LNCAP (cell line): Measurements from ENCODE around the gene GCHFR.

Source experiments
- CTCF ChIP-seq: fragments of 450-650 bp; IDR thresholded peaks from 2 replicates; pipeline ENCODE4 v1.5.1; 2017; ENCODE audit warnings: mild to moderate bottlenecking

Gene GCHFR

GRCh38 chr15:40746916-40747418 lies 16.9 kb upstream of the GCHFR start:
- no peak for TF ChIP-seq CTCF

- TF ChIP-seq CTCF: no peak
Measured at GRCh38 chr15:40747685-40748631, 15.9 kb upstream of the GCHFR start.

- no peak for TF ChIP-seq CTCF
Measured at GRCh38 chr15:40749151-40749630, 14.7 kb upstream of the GCHFR start.

GRCh38 chr15:40750885-40751284 lies 13.0 kb upstream of the GCHFR start:
- TF ChIP-seq CTCF: no peak

GRCh38 chr15:40751745-40752144 lies 12.1 kb upstream of the GCHFR start:
- no peak for TF ChIP-seq CTCF

- TF ChIP-seq CTCF: no peak
Measured at GRCh38 chr15:40754574-40754882, 9.3 kb upstream of the GCHFR start.

GRCh38 chr15:40754883-40755811 lies 8.7 kb upstream of the GCHFR start, which contains the start of gene RMDN3:
TSS of gene RMDN3 (minus strand) at chr15:40755254. CDS start at chr15:40754783, 471 bp downstream.
- no peak for TF ChIP-seq CTCF
